ENCODE measurements around the gene DQX1.

DQX1 gene

GRCh38 chr2:74553892-74554819 is 28.1 kb upstream of the DQX1 start, which contains the start of the genes DOK1 and LOXL3:
Gene DOK1 (plus strand): TSS chr2:74554720. CDS start chr2:74554755, 35 bp downstream.
Gene LOXL3 (minus strand): TSS chr2:74553942. CDS start chr2:74552634, 1,308 bp downstream.
- peak; percentile 67 for DNase-seq

GRCh38 chr2:74552914-74553811 is 27.1 kb upstream of the DQX1 start:
- no peak for DNase-seq

GRCh38 chr2:74551942-74552913 is 26.2 kb upstream of the DQX1 start:
- no peak for DNase-seq

GRCh38 chr2:74551530-74551929 is 25.5 kb upstream of the DQX1 start:
- no peak for DNase-seq

- no peak for DNase-seq
Observed at GRCh38 chr2:74550231-74550630, 24.2 kb upstream of the DQX1 start.

GRCh38 chr2:74548900-74549826 is 23.1 kb upstream of the DQX1 start:
- no peak for DNase-seq

GRCh38 chr2:74548285-74548899 is 22.4 kb upstream of the DQX1 start:
- DNase-seq = no peak

- DNase-seq = no peak
Observed at GRCh38 chr2:74546004-74546403, 20.0 kb upstream of the DQX1 start.

GRCh38 chr2:74544634-74545033 is 18.6 kb upstream of the DQX1 start:
- DNase-seq = no peak

GRCh38 chr2:74542978-74543377 is 16.9 kb upstream of the DQX1 start:
- DNase-seq = no peak

GRCh38 chr2:74540291-74540690 is 14.3 kb upstream of the DQX1 start:
- DNase-seq = no peak

- DNase-seq = no peak
Observed at GRCh38 chr2:74538881-74539339, 12.9 kb upstream of the DQX1 start.

- no peak for DNase-seq
Observed at GRCh38 chr2:74537140-74537539, 11.1 kb upstream of the DQX1 start.

- DNase-seq = no peak
Observed at GRCh38 chr2:74536166-74536950, 10.3 kb upstream of the DQX1 start.

- no peak for DNase-seq
Observed at GRCh38 chr2:74535440-74535965, 9.5 kb upstream of the DQX1 start.

- DNase-seq = no peak
Observed at GRCh38 chr2:74534411-74534810, 8.4 kb upstream of the DQX1 start.

- no peak for DNase-seq
Observed at GRCh38 chr2:74533464-74533863, 7.4 kb upstream of the DQX1 start.

GRCh38 chr2:74532222-74532621 is 6.2 kb upstream of the DQX1 start:
- no peak for DNase-seq

- DNase-seq = no peak
Observed at GRCh38 chr2:74531666-74532065, 5.6 kb upstream of the DQX1 start.

All from activated gamma-delta T cell (primary cell).